Germinal center (tissue), 1 donor: ENCODE data around the gene ADAM8.
"Not testable (repeated sequence)": the region's sequence is repeated elsewhere in the genome, so short reads cannot be mapped to it uniquely, and the experiment has no call there.

ENCODE experiments used
- DNase-seq: peaks from one replicate; pipeline ENCODE4 v3.0.0; 2012; ENCODE audit warnings: mixed read lengths, low spot score

The ADAM8 gene

DNA sequence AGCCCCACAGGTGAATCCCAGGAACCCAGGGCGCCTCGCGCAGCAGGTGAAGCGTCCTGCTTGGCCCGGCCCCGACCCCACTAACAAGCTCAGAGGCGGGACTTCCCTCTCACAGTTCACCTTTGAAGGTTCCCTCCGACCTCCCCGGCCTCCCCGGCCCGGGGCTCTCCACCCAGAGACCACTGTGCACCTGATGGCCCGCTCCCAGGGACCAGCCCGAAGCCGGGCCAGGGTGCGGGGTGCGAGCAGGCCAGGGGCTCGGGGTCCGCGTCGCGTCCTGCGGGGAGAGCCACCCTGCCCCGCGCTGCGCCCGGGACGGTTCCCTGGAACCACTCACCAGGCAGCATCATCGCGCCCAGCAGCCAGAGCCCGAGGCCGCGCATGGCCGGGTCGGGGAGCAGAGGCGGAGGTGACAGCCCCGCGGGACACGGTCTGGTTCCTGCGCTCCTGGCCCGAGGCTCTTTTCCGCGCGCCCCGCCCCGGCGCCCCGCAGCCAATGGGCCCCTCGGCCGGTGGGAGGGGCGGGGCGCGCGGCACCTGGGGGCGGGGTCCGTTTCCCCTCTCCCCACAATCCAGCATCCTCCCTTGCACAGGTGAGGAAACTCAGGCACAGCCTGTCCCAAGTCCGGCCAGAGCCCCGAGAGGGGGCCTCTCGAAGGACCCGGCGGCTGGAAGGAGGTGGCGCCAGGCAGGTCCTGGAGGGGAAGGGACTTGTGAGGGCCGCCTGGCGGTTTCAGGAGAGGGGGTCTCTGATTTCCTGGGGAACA is at the start of gene ADAM8:
Gene ADAM8, minus strand, starts transcription at position 434 of the 767 bp plus-strand sequence. Its CDS starts 51 bp downstream, at position 383.
- DNase-seq: peak; percentile 92

DNA sequence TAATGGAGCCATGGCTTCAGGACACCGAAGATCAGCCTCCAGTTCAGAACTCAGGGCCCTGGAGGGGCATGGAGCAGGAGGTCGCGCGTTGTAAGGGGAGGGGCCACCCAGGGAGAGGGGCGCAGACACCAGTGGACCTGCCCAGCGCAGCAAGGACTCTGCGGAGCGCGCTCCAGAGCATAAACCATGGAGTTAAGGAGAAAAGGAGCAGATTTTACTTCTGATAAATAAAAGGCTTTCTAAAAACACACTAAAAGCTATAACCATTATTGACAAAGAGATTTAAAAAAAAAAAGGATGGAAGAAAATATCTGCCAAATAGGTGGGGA is 49.5 kb upstream of the ADAM8 start:
- no peak for DNase-seq

DNA sequence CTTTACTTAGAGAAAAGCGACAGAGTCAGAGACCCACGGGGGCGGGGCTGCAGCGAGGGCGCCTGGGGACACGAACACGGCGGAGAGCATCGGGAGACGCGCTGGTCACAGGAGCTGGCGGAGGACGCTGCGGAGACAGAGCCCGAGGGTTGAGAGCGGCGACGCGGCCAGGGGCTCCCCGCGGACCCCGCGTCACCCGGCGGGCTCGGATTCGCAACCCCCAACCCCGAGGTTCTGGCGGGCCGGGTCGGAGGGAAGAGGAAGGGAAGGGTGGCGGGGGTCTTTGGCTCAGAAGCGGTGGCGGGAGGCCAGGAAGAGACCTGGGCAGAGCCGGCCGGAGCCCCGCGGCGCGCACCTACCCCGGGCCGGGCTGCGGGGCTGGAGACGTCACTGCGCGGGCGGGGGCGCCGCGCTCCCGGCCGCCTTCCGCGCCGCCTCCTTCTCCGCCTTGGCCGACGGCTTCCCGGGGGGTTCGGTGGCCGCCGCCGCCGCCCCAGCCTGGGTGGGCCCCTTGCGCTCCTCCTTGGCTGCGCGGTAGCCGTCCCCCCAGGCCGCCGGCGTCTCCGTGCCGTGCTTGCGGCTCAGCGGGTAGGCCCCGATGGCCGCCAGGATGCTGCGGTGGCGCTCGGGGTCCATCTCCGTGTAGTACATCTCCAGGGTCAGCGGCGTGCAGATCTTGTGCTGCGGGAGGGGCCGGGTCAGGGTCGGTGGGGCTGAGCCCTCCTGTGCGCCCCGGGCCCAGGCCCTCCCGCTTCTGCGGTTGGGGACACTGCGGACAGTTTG is 49.0 kb upstream of the ADAM8 start:
- DNase-seq: no peak

DNA sequence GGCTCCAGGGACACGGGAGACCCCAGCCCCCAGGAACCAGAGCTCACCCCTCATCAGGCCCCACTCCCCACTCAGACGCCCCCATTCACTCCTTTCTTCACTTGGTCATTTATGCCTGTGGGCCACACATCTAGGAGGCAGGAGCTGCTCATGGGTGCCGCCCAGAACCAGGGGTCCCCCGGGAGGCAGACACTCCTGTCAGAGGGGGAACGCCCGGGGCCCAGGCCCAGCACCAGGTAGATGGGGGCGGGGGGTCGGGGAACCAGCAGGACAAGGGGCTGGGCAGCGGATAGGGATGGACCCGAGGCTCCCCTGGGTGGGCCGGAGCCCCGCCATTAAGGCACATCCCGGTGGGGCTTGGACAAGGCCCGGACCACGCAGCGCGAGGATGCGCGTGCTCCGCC is 48.2 kb upstream of the ADAM8 start:
- no peak for DNase-seq

- peak; percentile 82 for DNase-seq
Observed at GRCh38 chr10:133324198-133324792, 47.6 kb upstream of the ADAM8 start.

GRCh38 chr10:133322064-133322709 is 45.5 kb upstream of the ADAM8 start:
- DNase-seq: not testable (repeated sequence)

DNA sequence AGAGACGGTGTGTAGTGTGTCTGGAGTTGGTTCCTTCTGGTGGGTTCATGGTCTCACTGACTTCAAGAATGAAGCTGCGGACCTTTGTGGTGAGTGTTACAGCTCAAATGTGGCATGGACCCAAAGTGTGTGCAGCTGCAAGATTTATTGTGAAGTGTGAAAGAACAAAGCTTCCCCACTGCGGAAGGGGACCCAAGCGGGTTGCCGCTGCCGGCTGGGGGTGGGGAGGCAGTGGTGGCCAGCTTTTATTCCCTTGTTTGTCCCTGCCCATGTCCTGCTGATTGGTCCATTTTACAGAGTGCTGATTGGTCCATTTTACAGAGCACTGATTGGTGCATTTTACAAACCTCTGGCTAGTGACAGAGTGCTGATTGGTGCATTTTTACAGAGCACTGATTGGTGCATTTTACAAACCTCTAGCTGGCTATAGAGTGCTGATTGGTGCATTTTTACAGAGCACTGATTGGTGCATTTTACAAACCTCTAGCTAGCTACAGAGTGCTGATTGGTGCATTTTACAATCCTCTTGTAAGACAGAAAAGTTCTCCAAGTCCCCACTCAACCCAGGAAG is 44.3 kb upstream of the ADAM8 start:
- DNase-seq: not testable (repeated sequence)

GRCh38 chr10:133318494-133319127 is 41.9 kb upstream of the ADAM8 start:
- peak; percentile 65 for DNase-seq

DNA sequence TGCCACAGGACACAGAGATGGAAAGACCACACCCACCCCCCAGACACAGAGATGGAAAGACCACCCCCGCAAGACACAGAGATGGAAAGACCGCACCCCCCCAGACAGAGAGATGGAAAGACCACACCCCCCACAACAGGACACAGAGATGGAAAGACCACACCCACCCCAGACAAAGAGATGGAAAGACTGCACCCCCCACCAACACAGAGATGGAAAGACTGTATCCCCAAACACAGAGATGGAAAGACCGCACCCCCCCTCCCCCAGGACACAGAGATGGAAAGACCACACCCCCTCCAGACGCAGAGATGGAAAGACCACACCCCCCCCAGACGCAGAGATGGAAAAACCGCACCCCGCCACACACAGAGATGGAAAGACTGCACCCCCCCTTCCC is 40.1 kb upstream of the ADAM8 start:
- DNase-seq: no peak

DNA sequence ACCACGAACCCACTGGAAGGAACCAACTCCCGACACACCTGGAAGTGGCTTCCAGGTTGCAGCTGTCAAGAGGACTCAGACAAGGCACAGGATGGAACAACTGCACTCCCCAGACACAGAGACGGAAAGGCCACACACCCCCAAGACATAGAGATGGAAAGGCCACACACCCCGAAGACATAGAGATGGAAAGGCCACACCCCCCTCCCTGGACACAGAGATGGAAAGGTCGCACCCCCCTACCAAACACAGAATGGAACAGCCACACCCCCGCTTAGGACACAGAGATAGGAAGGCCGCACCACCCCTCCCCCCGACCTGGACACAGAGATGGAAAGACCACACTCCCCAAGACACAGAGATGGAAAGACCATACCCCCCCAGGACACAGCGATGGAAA is 39.6 kb upstream of the ADAM8 start:
- DNase-seq: no peak

DNA sequence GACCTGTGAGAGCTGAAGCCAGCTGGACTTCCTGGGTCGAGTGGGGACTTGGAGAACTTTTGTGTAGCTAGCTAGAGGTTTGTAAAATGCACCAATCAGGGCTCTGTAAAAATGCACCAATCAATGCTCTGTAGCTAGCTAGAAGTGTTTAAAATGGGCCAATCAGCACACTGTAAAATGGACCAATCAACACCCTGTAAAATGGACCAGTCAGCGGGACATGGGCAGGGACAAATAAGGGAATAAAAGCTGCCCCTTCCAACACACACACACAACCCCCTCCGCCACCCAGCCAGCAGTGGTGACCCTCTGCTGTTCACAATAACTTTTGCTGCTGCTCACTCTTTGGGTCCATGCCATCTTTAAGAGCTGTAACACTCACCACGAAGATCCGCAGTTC is 39.2 kb upstream of the ADAM8 start:
- DNase-seq: no peak

DNA sequence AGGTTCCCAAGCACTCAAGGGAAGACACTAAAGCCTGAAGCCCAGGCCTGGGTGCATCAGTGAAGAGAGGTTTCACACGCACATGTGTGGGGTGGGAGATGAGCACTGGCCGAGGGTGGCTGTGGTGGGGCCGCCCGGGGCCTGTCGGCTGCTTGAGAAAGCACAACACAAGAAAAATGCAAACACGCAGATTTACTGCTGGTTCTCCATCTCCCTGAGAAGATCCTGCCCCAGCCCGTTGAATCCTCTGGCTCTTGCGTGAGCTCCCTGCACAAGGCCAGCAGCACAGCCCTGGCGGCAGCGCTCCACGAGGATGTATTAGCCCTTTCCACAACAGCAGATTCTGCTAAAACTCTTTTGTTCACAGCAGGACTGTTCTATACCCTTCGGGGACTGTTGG is 38.2 kb upstream of the ADAM8 start:
- DNase-seq: no peak

- DNase-seq: no peak
Observed at GRCh38 chr10:133313192-133313591, 36.5 kb upstream of the ADAM8 start.

GRCh38 chr10:133312769-133313145 is 36.1 kb upstream of the ADAM8 start:
- no peak for DNase-seq

DNA sequence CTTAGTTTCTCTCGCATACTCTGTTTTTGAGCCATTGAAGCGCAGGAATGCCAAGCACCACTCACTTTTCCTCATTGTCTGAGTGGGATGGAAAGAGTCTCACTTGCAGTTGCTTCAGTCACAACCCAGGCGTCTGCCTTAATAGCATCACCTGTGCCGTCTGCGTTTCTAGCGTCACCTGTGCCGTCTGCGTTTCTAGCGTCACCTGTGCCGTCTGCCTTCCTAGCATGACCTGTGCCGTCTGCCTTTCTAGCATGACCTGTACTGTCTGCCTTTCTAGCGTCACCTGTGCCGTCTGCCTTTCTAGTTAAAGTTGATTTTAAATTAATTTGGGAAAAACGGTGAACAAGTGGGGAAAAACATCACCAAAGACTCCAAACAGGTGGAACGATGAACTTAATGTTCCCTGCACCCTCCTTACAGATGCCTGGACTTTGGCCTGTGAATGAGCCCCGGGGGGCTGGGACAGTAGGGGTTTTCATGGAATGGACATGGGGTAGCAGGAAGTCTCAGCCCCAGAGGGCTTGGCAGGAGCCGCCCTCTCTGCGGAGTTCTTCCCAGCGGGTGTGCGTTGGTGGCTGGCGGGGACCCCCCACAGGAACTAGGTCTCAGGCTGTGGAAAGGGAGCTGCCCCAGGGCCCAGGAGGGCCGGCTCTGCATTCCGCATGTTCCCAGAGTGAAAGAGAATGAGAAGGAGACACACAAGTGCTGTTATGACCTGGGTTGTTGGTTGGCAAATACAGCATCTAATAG is 35.5 kb upstream of the ADAM8 start:
- no peak for DNase-seq

- no peak for DNase-seq
Observed at GRCh38 chr10:133311570-133311969, 34.9 kb upstream of the ADAM8 start.

- DNase-seq: no peak
Observed at GRCh38 chr10:133310789-133311188, 34.1 kb upstream of the ADAM8 start.

- no peak for DNase-seq
Observed at GRCh38 chr10:133310399-133310755, 33.7 kb upstream of the ADAM8 start.

GRCh38 chr10:133309720-133310398 is 33.2 kb upstream of the ADAM8 start:
- DNase-seq: no peak

- DNase-seq: peak; percentile 95
Observed at GRCh38 chr10:133309100-133309719, 32.5 kb upstream of the ADAM8 start.
